Measurements from ENCODE around the gene SAMD8. TPM values are rescaled to one million over a fixed set of nuclear protein-coding genes. Genes with fewer than 3 reads are reported as not detected.
"Not testable (repeated sequence)": the region's sequence is repeated elsewhere in the genome, so short reads cannot be mapped to it uniquely, and the experiment has no call there.

SAMD8 gene
- total RNA-seq, 1 donor from 2014 or later = 26.4 TPM

GRCh38 chr10:75103881-75104686 lies 7.4 kb upstream of the SAMD8 start:
- Mint-ChIP-seq H3K4me3 (ENCODE audit: unreplicated experiment) (no peak overlapping the region), H3K27ac (ENCODE audit: unreplicated experiment) (no peak overlapping the region), H3K4me1 (ENCODE audit: unreplicated experiment) (peaks cover 7% of the 10 kb centered on the region), H3K27me3 (ENCODE audit: unreplicated experiment) (no peaks in the 10 kb centered on the region), H3K9me3 (ENCODE audit: unreplicated experiment) (no peaks in the 10 kb centered on the region), H3K36me3 (ENCODE audit: unreplicated experiment) (no peaks in the 10 kb centered on the region)
- DNase-seq (ENCODE audit: extremely low spot score, unreplicated experiment) = no peak
- TF ChIP-seq, protein P1, sequence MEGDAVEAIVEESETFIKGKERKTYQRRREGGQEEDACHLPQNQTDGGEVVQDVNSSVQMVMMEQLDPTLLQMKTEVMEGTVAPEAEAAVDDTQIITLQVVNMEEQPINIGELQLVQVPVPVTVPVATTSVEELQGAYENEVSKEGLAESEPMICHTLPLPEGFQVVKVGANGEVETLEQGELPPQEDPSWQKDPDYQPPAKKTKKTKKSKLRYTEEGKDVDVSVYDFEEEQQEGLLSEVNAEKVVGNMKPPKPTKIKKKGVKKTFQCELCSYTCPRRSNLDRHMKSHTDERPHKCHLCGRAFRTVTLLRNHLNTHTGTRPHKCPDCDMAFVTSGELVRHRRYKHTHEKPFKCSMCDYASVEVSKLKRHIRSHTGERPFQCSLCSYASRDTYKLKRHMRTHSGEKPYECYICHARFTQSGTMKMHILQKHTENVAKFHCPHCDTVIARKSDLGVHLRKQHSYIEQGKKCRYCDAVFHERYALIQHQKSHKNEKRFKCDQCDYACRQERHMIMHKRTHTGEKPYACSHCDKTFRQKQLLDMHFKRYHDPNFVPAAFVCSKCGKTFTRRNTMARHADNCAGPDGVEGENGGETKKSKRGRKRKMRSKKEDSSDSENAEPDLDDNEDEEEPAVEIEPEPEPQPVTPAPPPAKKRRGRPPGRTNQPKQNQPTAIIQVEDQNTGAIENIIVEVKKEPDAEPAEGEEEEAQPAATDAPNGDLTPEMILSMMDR (IDR thresholded peaks at IDR 0.05) = no peak

DNA sequence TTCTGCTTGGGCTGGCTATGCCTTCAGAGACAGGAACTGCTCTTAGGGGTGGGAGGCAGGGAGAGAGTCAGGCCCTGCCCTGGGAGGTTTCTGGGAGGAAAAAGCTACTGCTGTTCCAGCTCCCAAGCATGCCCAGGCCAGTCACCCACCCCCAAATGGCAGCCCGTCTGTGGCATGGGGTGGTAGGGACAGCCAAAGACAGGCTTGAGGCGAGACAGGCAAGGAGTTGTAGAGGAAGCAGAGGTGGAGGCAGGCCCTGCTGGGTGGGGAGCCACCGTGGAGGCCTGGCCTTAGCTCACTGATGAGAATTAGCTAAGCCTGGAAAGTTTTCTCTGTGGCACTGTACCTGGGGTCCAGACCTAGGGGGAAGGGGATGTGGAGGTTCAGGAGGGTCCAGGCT lies 6.6 kb upstream of the SAMD8 start:
- DNase-seq (ENCODE audit: extremely low spot score, unreplicated experiment) = no peak
- H3K36me3 Mint-ChIP-seq (ENCODE audit: unreplicated experiment) = no peaks in the 10 kb centered on the region
- no peak overlapping the region for H3K4me3 Mint-ChIP-seq (ENCODE audit: unreplicated experiment)
- H3K27ac Mint-ChIP-seq (ENCODE audit: unreplicated experiment) = no peak overlapping the region
- H3K9me3 Mint-ChIP-seq (ENCODE audit: unreplicated experiment) = no peaks in the 10 kb centered on the region
- H3K4me1 Mint-ChIP-seq (ENCODE audit: unreplicated experiment) = peaks cover 5% of the 10 kb centered on the region
- no peaks in the 10 kb centered on the region for H3K27me3 Mint-ChIP-seq (ENCODE audit: unreplicated experiment)
- TF ChIP-seq, protein P1 (IDR thresholded peaks at IDR 0.05) = no peak

GRCh38 chr10:75105576-75106197 lies 5.8 kb upstream of the SAMD8 start:
- TF ChIP-seq, protein P1 (IDR thresholded peaks at IDR 0.05) = no peak
- Mint-ChIP-seq H3K4me1 (ENCODE audit: unreplicated experiment) (peaks cover 5% of the 10 kb centered on the region), H3K27ac (ENCODE audit: unreplicated experiment) (no peak overlapping the region), H3K36me3 (ENCODE audit: unreplicated experiment) (no peaks in the 10 kb centered on the region), H3K9me3 (ENCODE audit: unreplicated experiment) (no peaks in the 10 kb centered on the region), H3K4me3 (ENCODE audit: unreplicated experiment) (no peak overlapping the region), H3K27me3 (ENCODE audit: unreplicated experiment) (no peaks in the 10 kb centered on the region)
- no peak for DNase-seq (ENCODE audit: extremely low spot score, unreplicated experiment)

GRCh38 chr10:75106242-75106641 lies 5.2 kb upstream of the SAMD8 start:
- Mint-ChIP-seq H3K9me3 (ENCODE audit: unreplicated experiment) (no peaks in the 10 kb centered on the region), H3K27ac (ENCODE audit: unreplicated experiment) (no peak overlapping the region), H3K36me3 (ENCODE audit: unreplicated experiment) (no peaks in the 10 kb centered on the region), H3K4me3 (ENCODE audit: unreplicated experiment) (no peak overlapping the region), H3K4me1 (ENCODE audit: unreplicated experiment) (peaks cover 6% of the 10 kb centered on the region), H3K27me3 (ENCODE audit: unreplicated experiment) (no peaks in the 10 kb centered on the region)
- TF ChIP-seq, protein P1 (IDR thresholded peaks at IDR 0.05) = no peak
- DNase-seq (ENCODE audit: extremely low spot score, unreplicated experiment) = no peak

- H3K9me3 Mint-ChIP-seq (ENCODE audit: unreplicated experiment); H3K27me3 Mint-ChIP-seq (ENCODE audit: unreplicated experiment); H3K4me1 Mint-ChIP-seq (ENCODE audit: unreplicated experiment); H3K27ac Mint-ChIP-seq (ENCODE audit: unreplicated experiment); H3K36me3 Mint-ChIP-seq (ENCODE audit: unreplicated experiment); H3K4me3 Mint-ChIP-seq (ENCODE audit: unreplicated experiment): not testable (repeated sequence)
- DNase-seq (ENCODE audit: extremely low spot score, unreplicated experiment) = peak; percentile 44
These were observed 4.6 kb upstream of the SAMD8 start for GRCh38 chr10:75106891-75107290.
